Activated T-helper 17 cell treated with anti-CD3 and anti-CD28 coated beads, Interleukin-2, amount 50 U/mL, for 72 hours (primary cell): ENCODE measurements around the gene POLD2. TPM values are rescaled to one million over a fixed set of nuclear protein-coding genes. Genes with fewer than 3 reads are reported as not detected.

Experiments used
- ATAC-seq: fragments of 150-1000 bp; cut with Tn5 transposase; replicated peaks from 2 replicates; pipeline ENCODE4 v1.10.0; 2021; ENCODE audit warnings: mild to moderate bottlenecking, moderate library complexity
- H3K27ac Mint-ChIP-seq: one replicate; pipeline ENCODE4 v1.8.0; 2022; ENCODE audit warnings: mixed read lengths
- H3K27me3 Mint-ChIP-seq: one replicate; pipeline ENCODE4 v1.8.0; 2022; ENCODE audit warnings: mixed read lengths
- H3K36me3 Mint-ChIP-seq: one replicate; pipeline ENCODE4 v1.8.0; 2022; ENCODE audit warnings: low read depth, mild to moderate bottlenecking, mixed read lengths
- H3K4me1 Mint-ChIP-seq: one replicate; pipeline ENCODE4 v1.8.0; 2022; ENCODE audit warnings: mixed read lengths
- H3K4me3 Mint-ChIP-seq: one replicate; pipeline ENCODE4 v1.8.0; 2022; ENCODE audit warnings: mild to moderate bottlenecking, mixed read lengths
- H3K9me3 Mint-ChIP-seq: one replicate; pipeline ENCODE4 v1.8.0; 2022; ENCODE audit warnings: mixed read lengths
- total RNA-seq, 2 donors: library from RNA; stranded (reverse); gene quantifications; one replicate each; pipeline ENCODE4 v1.2.3, GENCODE V29; 2022

The POLD2 gene
- total RNA-seq, 2 donors from 2014 or later, result 114 to 181 TPM

DNA sequence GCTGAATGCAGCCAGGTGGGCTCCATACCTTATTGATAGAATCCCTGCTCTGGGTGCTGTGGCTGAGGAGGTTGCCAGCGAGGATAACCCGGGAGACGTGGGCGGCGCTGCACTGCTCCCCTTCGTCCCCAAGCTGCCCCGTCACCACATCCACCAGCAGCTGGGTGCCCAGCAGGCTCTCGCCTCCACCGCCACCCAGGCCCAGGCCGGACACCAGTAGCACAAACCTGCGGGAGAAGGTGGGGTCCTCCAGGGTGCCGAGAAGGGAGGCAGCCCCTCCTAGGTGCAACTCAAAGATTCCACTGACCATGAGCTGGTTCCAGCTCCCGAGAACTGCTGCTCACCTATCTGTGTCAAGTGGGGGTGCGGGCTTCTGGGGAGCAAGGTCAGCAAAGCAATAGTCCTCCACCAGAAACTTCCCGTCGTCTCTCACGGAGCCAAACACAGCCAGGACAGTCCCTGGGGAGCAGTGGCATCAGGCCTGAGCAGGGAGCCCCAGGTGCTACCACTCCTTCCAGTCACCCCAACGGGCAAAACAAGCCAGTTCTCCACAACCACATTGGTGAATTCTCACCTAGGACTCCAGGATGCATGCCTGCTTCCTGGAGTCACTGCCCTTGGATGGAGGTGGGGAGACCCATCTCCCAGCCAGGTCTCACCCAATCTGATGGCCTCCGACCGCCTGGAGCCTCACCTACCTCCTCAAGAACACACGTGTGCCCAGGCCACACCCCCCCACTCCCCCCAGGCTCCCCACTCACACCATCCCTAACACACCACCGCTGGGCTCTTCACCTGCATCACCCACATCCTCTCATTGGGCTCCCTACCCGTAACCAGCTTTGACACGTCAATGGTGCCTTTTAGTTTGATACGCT is 6.3 kb downstream of the POLD2 start:
- ATAC-seq, result no peak
- H3K4me3 Mint-ChIP-seq, result no peak overlapping the region

DNA sequence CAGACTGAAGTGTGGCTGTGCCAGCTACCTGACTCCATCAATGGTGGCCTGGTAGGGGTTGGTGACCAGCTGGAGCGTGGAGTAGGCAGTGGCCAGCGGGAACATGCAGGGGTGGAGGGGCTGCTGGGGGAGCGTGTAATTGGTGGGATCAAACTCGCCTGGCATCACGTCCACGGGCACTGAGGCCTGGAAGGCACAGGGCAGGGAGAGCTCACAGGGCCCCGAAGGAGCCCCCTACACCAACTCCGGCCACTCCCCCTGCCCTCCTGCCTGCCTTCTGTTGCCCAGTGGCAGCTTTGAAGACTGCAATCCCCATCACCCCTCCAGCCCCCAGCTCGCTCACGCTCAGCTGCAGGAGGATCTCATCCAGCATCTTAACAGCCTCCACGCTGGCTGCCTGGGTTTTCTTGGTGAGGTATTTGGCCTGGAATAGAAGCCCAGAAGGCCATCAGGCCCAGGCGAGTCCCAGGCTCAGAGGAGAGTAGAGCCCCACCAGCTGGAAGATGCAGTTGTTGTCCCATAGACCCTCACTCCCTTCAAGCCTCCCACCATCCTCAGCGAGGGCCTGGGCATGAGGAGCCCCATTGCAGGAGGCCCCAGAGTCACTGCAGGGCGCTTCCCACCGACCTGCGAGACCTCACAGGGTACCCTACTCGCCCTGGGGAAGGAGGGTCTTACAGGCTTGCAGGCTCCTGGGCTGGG is 7.1 kb downstream of the POLD2 start:
- no peak overlapping the region for H3K27ac Mint-ChIP-seq
- peaks cover 69% of the 10 kb centered on the region for H3K36me3 Mint-ChIP-seq
- ATAC-seq, result no peak
- H3K27me3 Mint-ChIP-seq, result no peaks in the 10 kb centered on the region
- no peaks in the 10 kb centered on the region for H3K9me3 Mint-ChIP-seq
- no peak overlapping the region for H3K4me3 Mint-ChIP-seq
- peaks cover 13% of the 10 kb centered on the region for H3K4me1 Mint-ChIP-seq

More for the DNA sequence above, 6.3 kb downstream of the POLD2 start:
- peaks cover 13% of the 10 kb centered on the region for H3K4me1 Mint-ChIP-seq
- H3K36me3 Mint-ChIP-seq, result peaks cover 76% of the 10 kb centered on the region
- no peak overlapping the region for H3K27ac Mint-ChIP-seq
- no peaks in the 10 kb centered on the region for H3K27me3 Mint-ChIP-seq
- no peaks in the 10 kb centered on the region for H3K9me3 Mint-ChIP-seq

DNA sequence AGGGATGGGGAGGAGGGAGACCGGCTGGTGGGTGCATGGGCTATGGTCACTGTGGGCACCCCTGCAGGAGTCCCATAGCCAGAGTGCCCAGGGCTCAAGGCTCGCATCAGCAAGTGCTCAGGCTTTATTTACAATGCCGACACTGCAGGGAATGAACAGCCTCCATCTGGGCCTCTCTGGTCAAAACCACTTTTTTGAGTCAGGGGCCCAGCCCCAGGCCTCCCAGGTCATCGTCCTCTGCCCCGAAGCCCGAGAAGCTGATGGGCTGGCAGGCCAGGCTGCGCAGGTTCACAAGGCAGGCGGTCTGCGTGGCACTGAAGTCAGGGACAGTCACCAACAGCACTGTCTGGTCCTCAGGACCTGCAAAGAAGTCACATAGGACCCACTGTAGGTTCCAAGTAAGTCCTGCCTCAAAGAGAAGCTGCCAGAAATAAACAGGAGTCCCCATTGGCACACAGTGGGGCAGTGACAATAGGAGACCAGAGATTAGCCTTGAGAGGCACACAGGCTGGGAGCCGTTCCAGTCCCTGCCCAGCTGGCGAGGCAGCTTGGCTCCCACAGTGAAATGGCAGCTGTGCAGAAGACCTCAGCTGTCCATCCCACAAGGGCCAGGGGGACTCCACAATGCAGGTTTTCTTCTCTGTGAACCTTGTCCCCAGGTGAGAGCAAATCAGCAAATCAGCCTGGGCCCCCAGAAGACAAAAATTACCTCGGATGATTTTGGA is 8.6 kb downstream of the POLD2 start:
- Mint-ChIP-seq H3K27me3 (no peaks in the 10 kb centered on the region), H3K4me1 (peaks cover 6% of the 10 kb centered on the region), H3K4me3 (no peak overlapping the region), H3K9me3 (no peaks in the 10 kb centered on the region), H3K27ac (no peak overlapping the region), H3K36me3 (peaks cover 54% of the 10 kb centered on the region)
- no peak for ATAC-seq

DNA sequence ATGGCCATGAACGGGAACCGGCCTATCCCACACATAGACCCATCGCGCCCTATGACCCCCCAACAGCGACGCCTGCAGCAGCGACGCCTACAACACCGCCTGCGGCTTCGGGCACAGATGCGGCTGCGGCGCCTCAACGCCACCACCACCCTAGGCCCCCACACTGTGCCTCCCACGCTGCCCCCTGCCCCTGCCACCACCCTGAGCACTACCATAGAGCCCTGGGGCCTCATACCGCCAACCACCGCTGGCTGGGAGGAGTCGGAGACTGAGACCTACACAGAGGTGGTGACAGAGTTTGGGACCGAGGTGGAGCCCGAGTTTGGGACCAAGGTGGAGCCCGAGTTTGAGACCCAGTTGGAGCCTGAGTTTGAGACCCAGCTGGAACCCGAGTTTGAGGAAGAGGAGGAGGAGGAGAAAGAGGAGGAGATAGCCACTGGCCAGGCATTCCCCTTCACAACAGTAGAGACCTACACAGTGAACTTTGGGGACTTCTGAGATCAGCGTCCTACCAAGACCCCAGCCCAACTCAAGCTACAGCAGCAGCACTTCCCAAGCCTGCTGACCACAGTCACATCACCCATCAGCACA is 9.5 kb downstream of the POLD2 start:
- H3K36me3 Mint-ChIP-seq, result peaks cover 45% of the 10 kb centered on the region
- ATAC-seq, result no peak
- no peak overlapping the region for H3K27ac Mint-ChIP-seq
- H3K4me1 Mint-ChIP-seq, result peaks cover 3% of the 10 kb centered on the region
- no peaks in the 10 kb centered on the region for H3K27me3 Mint-ChIP-seq
- no peaks in the 10 kb centered on the region for H3K9me3 Mint-ChIP-seq
- H3K4me3 Mint-ChIP-seq, result no peak overlapping the region

DNA sequence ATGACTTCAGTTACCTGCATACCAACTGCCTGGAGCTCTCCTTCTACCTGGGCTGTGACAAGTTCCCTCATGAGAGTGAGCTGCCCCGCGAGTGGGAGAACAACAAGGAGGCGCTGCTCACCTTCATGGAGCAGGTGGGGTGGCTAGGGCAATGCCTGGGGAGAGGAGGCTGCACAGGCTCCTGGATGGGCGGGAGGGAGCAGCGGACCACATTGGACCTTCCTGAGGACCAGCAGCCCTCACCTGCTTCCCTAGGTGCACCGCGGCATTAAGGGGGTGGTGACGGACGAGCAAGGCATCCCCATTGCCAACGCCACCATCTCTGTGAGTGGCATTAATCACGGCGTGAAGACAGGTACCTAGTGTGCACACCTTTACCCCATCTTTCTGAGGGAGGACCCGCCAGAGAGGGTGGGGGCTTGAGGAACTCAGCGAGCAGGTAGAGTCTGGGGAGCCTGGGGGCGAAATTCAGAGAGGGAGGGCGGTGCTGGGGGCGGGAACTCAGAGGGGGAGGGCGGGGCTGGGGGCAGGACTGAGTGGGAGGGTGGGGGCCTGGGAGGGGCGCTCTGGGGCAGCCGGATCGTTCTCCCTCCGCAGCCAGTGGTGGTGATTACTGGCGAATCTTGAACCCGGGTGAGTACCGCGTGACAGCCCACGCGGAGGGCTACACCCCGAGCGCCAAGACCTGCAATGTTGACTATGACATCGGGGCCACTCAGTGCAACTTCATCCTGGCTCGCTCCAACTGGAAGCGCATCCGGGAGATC is 10.2 kb downstream of the POLD2 start:
- H3K27ac Mint-ChIP-seq, result no peak overlapping the region
- peaks cover 3% of the 10 kb centered on the region for H3K4me1 Mint-ChIP-seq

DNA sequence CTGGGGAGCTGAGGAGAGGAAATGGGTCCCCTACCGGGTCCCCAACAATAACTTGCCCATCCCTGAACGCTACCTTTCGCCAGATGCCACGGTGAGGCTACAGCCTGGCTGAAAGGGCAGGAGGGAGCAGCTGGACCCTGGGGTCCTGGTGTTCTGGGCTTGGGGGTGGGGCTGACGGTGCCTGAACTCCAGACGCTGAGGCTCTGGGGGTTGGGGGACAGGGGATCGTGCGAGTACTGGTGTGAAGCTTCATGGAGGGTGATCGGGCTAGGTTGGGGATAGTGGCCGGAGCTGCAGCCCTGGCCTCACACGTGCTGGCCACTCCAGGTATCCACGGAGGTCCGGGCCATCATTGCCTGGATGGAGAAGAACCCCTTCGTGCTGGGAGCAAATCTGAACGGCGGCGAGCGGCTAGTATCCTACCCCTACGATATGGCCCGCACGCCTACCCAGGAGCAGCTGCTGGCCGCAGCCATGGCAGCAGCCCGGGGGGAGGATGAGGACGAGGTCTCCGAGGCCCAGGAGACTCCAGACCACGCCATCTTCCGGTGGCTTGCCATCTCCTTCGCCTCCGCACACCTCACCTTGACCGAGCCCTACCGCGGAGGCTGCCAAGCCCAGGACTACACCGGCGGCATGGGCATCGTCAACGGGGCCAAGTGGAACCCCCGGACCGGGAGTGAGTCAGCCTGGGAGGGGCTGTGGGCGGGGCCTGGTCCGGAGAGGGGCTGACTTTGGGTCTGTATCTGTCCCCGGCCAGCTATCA is 10.9 kb downstream of the POLD2 start:
- H3K9me3 Mint-ChIP-seq, result no peaks in the 10 kb centered on the region
- H3K4me1 Mint-ChIP-seq, result no peaks in the 10 kb centered on the region
- H3K27me3 Mint-ChIP-seq, result no peaks in the 10 kb centered on the region
- no peak overlapping the region for H3K27ac Mint-ChIP-seq
- H3K4me3 Mint-ChIP-seq, result no peak overlapping the region
- ATAC-seq, result no peak
- H3K36me3 Mint-ChIP-seq, result peaks cover 30% of the 10 kb centered on the region

More for the DNA sequence above, 10.2 kb downstream of the POLD2 start:
- H3K4me3 Mint-ChIP-seq, result no peak overlapping the region
- H3K27me3 Mint-ChIP-seq, result no peaks in the 10 kb centered on the region
- no peaks in the 10 kb centered on the region for H3K9me3 Mint-ChIP-seq
- no peak for ATAC-seq
- H3K36me3 Mint-ChIP-seq, result peaks cover 38% of the 10 kb centered on the region

DNA sequence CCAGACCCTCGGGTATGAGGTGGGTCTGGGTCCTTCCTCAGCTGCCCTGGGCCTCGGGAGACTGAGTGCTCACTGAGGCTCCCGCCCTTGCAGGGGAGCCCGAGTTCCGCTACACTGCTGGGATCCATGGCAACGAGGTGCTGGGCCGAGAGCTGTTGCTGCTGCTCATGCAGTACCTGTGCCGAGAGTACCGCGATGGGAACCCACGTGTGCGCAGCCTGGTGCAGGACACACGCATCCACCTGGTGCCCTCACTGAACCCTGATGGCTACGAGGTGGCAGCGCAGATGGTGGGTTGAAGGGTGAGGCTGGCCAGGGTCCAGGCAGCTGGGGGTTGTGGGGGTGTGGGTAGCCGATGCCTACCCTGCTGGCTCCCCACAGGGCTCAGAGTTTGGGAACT is 11.6 kb downstream of the POLD2 start:
- no peak overlapping the region for H3K4me3 Mint-ChIP-seq
- no peaks in the 10 kb centered on the region for H3K4me1 Mint-ChIP-seq
- no peaks in the 10 kb centered on the region for H3K9me3 Mint-ChIP-seq
- peaks cover 24% of the 10 kb centered on the region for H3K36me3 Mint-ChIP-seq
- no peak for ATAC-seq
- no peaks in the 10 kb centered on the region for H3K27me3 Mint-ChIP-seq
- no peak overlapping the region for H3K27ac Mint-ChIP-seq

DNA sequence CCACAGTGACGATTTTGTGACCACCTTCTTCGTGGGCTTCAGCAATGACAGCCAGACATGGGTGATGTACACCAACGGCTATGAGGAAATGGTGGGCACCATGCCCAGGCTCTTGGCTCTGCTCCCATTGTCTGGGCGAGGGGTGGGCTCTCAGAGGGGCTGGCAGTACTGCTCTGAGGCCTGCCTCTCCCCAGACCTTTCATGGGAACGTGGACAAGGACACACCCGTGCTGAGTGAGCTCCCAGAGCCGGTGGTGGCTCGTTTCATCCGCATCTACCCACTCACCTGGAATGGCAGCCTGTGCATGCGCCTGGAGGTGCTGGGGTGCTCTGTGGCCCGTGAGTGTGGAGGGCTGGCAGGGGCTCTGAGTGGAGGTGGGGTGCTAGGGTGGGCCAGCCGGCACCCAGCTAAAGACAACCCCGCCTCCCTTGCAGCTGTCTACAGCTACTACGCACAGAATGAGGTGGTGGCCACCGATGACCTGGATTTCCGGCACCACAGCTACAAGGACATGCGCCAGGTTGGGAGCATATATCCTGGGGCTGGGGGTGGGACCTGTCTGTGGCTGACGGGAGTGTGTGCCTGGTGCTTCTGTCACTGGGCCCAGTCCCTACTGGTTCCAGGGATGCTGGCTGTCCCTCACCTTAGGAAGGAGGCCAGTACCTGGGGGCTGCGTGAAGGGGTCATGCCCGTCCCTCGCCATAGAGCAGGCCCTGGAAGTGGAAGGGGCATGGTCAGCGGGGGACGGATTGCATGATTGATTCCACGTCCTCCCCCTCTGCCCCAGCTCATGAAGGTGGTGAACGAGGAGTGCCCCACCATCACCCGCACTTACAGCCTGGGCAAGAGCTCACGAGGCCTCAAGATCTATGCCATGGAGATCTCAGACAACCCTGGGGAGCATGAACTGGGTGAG is 12.4 kb downstream of the POLD2 start:
- Mint-ChIP-seq H3K9me3 (no peaks in the 10 kb centered on the region), H3K36me3 (peaks cover 23% of the 10 kb centered on the region), H3K4me3 (no peak overlapping the region)

DNA sequence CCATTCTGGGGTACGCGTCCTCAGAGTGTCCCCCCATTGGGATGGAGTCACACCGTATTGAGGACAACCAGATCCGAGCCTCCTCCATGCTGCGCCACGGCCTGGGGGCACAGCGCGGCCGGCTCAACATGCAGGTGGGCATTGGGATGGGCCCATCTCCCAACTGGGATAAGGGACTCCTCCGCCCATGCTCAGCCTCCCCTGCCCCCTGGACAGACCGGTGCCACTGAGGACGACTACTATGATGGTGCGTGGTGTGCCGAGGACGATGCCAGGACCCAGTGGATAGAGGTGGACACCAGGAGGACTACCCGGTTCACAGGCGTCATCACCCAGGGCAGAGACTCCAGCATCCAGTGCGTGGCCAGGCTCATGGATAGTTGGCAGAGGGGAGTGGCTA is 13.4 kb downstream of the POLD2 start:
- ATAC-seq, result no peak
- Mint-ChIP-seq H3K36me3 (peaks cover 13% of the 10 kb centered on the region), H3K4me1 (no peaks in the 10 kb centered on the region), H3K4me3 (no peak overlapping the region), H3K27ac (no peak overlapping the region), H3K27me3 (peaks cover 12% of the 10 kb centered on the region), H3K9me3 (no peaks in the 10 kb centered on the region)

More for the DNA sequence above, 12.4 kb downstream of the POLD2 start:
- no peaks in the 10 kb centered on the region for H3K4me1 Mint-ChIP-seq
- peaks cover 4% of the 10 kb centered on the region for H3K27me3 Mint-ChIP-seq
- H3K27ac Mint-ChIP-seq, result no peak overlapping the region
- ATAC-seq, result no peak

DNA sequence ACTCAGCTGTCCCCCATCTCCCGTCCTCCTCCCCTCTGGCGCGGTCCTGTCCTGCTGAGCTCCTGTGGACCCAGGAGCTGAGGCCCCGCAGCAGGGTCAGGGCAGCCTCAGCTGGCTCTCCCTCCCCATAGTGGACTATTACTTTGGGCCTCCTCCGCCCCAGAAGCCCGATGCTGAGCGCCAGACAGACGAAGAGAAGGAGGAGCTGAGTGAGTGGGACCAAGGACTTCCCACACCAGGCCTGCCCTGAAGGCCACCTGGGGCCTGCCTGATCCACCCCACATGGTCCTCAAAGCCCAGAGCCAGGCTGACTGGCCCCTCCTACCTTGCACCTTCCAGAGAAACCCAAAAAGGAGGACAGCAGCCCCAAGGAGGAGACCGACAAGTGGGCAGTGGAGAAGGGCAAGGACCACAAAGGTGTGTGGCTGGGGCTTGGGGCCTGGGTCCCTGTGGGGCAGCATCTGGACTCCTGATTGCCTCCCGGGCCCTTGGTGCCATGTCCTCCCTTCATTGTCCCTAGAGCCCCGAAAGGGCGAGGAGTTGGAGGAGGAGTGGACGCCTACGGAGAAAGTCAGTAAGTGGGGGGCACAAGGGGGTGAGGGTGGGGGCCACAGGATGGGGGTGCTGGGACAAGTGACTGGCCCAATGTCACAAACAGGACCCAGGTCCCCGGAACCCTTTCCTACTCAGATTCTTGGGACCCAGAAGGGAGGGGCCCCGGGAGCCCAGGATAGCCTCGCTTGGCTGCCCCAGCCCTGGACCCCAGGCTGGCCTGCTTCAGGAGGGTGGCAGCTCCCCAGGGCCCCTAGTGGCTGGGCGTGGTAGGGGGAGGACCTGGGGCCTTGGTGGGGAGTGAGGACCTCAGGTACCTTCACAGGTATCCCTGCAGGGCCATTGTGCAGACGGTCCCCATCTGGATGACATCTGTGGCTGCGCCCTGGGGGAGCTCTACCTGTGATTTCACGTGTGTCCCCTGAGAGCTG is 14.3 kb downstream of the POLD2 start:
- no peak for ATAC-seq
- Mint-ChIP-seq H3K27ac (no peak overlapping the region), H3K36me3 (peaks cover 4% of the 10 kb centered on the region), H3K4me1 (no peaks in the 10 kb centered on the region), H3K9me3 (no peaks in the 10 kb centered on the region), H3K27me3 (peaks cover 12% of the 10 kb centered on the region), H3K4me3 (no peak overlapping the region)

DNA sequence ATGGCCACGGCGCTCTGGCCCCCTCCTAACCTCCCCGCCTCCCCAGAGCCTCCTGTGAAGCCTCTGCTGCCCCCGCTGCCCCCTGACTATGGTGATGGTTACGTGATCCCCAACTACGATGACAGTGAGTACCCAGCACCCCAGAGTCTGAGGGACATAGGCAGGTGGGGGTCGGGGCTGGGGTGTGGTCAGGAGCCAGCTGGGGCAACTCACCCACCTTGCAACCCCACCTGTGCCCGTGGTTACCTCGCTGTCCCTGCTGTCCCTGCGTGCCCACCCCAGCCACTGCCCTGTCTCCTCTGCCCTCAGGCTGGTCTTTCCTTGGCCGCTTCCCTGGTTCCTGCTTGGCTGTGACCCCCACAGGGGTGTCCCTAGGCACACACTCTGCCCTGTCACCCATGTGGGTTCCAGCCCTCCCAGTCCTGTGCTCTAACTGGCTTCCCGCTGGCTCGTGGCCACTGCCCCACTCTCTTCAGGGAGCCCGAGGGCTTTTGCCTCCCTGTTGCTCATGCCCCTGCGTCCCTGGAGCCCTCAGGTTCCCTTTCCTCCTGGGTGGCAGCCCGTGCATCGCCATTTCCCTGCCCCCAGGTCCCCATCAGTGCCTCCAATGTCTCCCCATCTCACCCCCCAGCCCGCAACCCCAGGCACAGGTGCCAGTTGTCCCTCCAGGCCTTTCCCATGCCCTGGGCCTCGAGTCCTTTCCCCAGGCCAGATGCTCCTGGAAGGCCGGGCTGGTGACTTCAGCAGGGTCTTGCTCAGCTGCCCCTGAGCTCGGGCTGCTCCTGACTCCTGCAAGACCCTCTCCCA is 15.2 kb downstream of the POLD2 start:
- H3K4me3 Mint-ChIP-seq, result no peak overlapping the region
- no peaks in the 10 kb centered on the region for H3K36me3 Mint-ChIP-seq
- H3K9me3 Mint-ChIP-seq, result no peaks in the 10 kb centered on the region
- peaks cover 16% of the 10 kb centered on the region for H3K27me3 Mint-ChIP-seq
- no peak for ATAC-seq
- H3K27ac Mint-ChIP-seq, result no peak overlapping the region
- no peaks in the 10 kb centered on the region for H3K4me1 Mint-ChIP-seq
